GM12878 (cell line): ENCODE data around the gene CAMK2D. TPM values are rescaled to one million over a fixed set of nuclear protein-coding genes. Genes with fewer than 3 reads are reported as not detected.

Experiments used
- ATAC-seq: fragments of 200-7000 bp; cut with Tn5 transposase; 3 replicates; pipeline ENCODE4 v1.9.1; 2020; ENCODE audit warnings: mild to moderate bottlenecking, moderate library complexity
- BruUV-seq: library from RNA; stranded (reverse); fragments of 400-500 nt; replicated peaks from 2 replicates; lab custom pipeline; 2021; lab: Mats Ljungman, UMichigan
- CTCF ChIA-PET: fragments of 300-600 bp; sonication (Branson Sonifier 250); formaldehyde crosslinking; extraction: SDS; loops from one replicate; lab custom pipeline; 2021; ENCODE audit warnings: inconsistent platforms; lab: Yijun Ruan, JAX
- POLR2A ChIA-PET: fragments of 350-600 bp; formaldehyde crosslinking; extraction: SDS; loops from one replicate; lab custom pipeline; 2021; ENCODE audit warnings: inconsistent platforms; lab: Charles Lee
- RAD21 ChIA-PET: fragments of 300-600 bp; sonication (Branson Sonifier 250); formaldehyde crosslinking; loops from one replicate; lab custom pipeline; 2023; ENCODE audit warnings: antibody characterized with exemption; ENCODE audit not compliant: unreplicated experiment; lab: Charles Lee
- SMC1A ChIA-PET: fragments of 300-600 bp; sonication (Branson Sonifier 250); formaldehyde crosslinking; loops from one replicate; lab custom pipeline; 2023; ENCODE audit not compliant: unreplicated experiment, uncharacterized antibody; lab: Charles Lee
- DNase-seq: peaks from one replicate; pipeline ENCODE4 v3.0.0-alpha.2; 2011; ENCODE audit warnings: low read depth, low spot score
- FAIRE-seq: peaks from 3 replicates; lab custom pipeline; 2011; peaks lifted over from hg19 to GRCh38; lab: Jason Lieb, UNC
- H2AFZ ChIP-seq: 2 replicates; pipeline ENCODE4 v1.6.0; 2011; ENCODE audit warnings: low read depth, low read length, control low read depth; ENCODE audit not compliant: control insufficient read depth
- H3K27ac ChIP-seq: 2 replicates; pipeline ENCODE4 v1.5.1; 2011; ENCODE audit warnings: control low read depth; ENCODE audit not compliant: control insufficient read depth, insufficient read depth
- H3K27me3 ChIP-seq, 2 experiments: replicated peaks in 1 of 2; 2 replicates each; pipeline versions ENCODE4 v1.6.0 to v1.6.1; 2011; ENCODE audit warnings: low read length in 1 of 2; ENCODE audit not compliant: control insufficient read depth in 2 of 2, insufficient read depth in 2 of 2
- H3K36me3 ChIP-seq, 2 experiments: 2 replicates each; pipeline ENCODE4 v1.5.1; 2011; ENCODE audit warnings: low read length in 1 of 2; ENCODE audit not compliant: control insufficient read depth in 2 of 2, insufficient read depth in 2 of 2
- H3K4me1 ChIP-seq: 2 replicates; pipeline ENCODE4 v1.6.1; 2011; ENCODE audit warnings: mild to moderate bottlenecking, low read length, moderate library complexity, mixed read lengths; ENCODE audit not compliant: control insufficient read depth, insufficient read depth
- H3K4me2 ChIP-seq: 2 replicates; pipeline ENCODE4 v1.6.0; 2011; ENCODE audit warnings: control low read depth; ENCODE audit not compliant: control insufficient read depth, insufficient read depth
- H3K4me3 ChIP-seq: fragments of 200-600 bp; sonication (generic); 2 replicates; pipeline ENCODE4 v1.5.1; 2016
- H3K79me2 ChIP-seq: 2 replicates; pipeline ENCODE4 v1.6.0; 2011; ENCODE audit warnings: low read length; ENCODE audit not compliant: control insufficient read depth, insufficient read depth
- H3K9ac ChIP-seq: 2 replicates; pipeline ENCODE4 v1.8.0; 2011; ENCODE audit warnings: low read length, control low read depth, mixed read lengths; ENCODE audit not compliant: control insufficient read depth, insufficient read depth
- H3K9me3 ChIP-seq: replicated peaks from 3 replicates; pipeline ENCODE4 v1.5.1; 2011; ENCODE audit warnings: mild to moderate bottlenecking, low read length; ENCODE audit not compliant: control insufficient read depth, insufficient read depth
- H4K20me1 ChIP-seq: 2 replicates; pipeline ENCODE4 v1.6.0; 2011; ENCODE audit not compliant: control insufficient read depth, insufficient read depth
- CBFB ChIP-seq: IDR thresholded peaks from 2 replicates; pipeline ENCODE4 v1.6.1; 2016; ENCODE audit warnings: antibody characterized with exemption, low read depth
- FOS ChIP-seq: IDR thresholded peaks from 3 replicates; pipeline ENCODE4 v1.6.1; 2011; ENCODE audit warnings: borderline replicate concordance; ENCODE audit not compliant: insufficient read length; ENCODE audit errors: extremely low read depth
- HDAC2 ChIP-seq: fragments of 200-600 bp; sonication (generic); IDR thresholded peaks from 2 replicates; pipeline ENCODE4 v1.6.1; 2017
- IRF3 ChIP-seq: fragments of 450-650 bp; IDR thresholded peaks from 2 replicates; pipeline ENCODE4 v1.6.1; 2014; ENCODE audit warnings: mild to moderate bottlenecking
- IRF4 ChIP-seq: IDR thresholded peaks from 2 replicates; pipeline ENCODE4 v1.6.1; 2011; ENCODE audit warnings: low read depth, low read length
- MXI1 ChIP-seq: fragments of 150-350 bp; IDR thresholded peaks from 2 replicates; pipeline ENCODE4 v1.6.1; 2011; ENCODE audit warnings: low read depth, mild to moderate bottlenecking, inconsistent platforms, low read length, improper control_type of control experiment
- RELA ChIP-seq: fragments of 450-650 bp; IDR thresholded peaks from 2 replicates; pipeline ENCODE4 v1.8.0; 2014; ENCODE audit warnings: borderline replicate concordance; ENCODE audit not compliant: partially characterized antibody
- SMC3 ChIP-seq: IDR thresholded peaks from 2 replicates; pipeline ENCODE4 v1.6.1; 2011; ENCODE audit warnings: low read length, improper control_type of control experiment, borderline replicate concordance
- ZNF24 ChIP-seq: fragments of 450-650 bp; IDR thresholded peaks from 2 replicates; pipeline ENCODE4 v1.6.1; 2017; ENCODE audit warnings: antibody characterized with exemption, mild to moderate bottlenecking
- WGBS: methylation state at CpG from one replicate; pipeline ENCODE4 v1.1.6; 2016; ENCODE audit warnings: low lambda C conversion rate; ENCODE audit not compliant: insufficient replicate concordance, insufficient coverage; ENCODE audit errors: missing lambda C conversion rate; 5-methylcytosine and 5-hydroxymethylcytosine counted together
- in situ Hi-C: fragments of 300-500 bp; cut with MboI; formaldehyde crosslinking; loops from 9 replicates; pipeline ENCODE4 v1.14.3; 2018; ENCODE audit warnings: mixed read lengths
- intact Hi-C: fragments of 100-400 bp; cut with micrococcal nuclease; formaldehyde crosslinking; loops from one replicate; pipeline ENCODE4 v1.14.2; 2022; ENCODE audit not compliant: unreplicated experiment
- polyA plus RNA-seq, 11 experiments: library from polyadenylated mRNA; depleted of rRNA in 4 of 11; unstranded in 6 of 11; stranded (reverse) in 5 of 11; fragments of >200 nt; fragmentation: Nextera tagmentation in 4 of 11; fragmentation: Illumina TruSeq in 1 of 11; extraction: Ambion mirVana in 4 of 11; extraction: Trizol in 1 of 11; gene quantifications; 1 replicate in 1 of 11; 2 replicates in 10 of 11; pipeline versions ENCODE4 v1.2.1 to v1.2.3, GENCODE V29; 2011 to 2016; ENCODE audit warnings: inconsistent platforms in 2 of 11, missing spikeins in 2 of 11, low read depth in 1 of 11
- total RNA-seq, 4 experiments: library from RNA; depleted of rRNA in 3 of 4; stranded (reverse); fragments of >200 nt in 3 of 4; fragmentation: Illumina TruSeq in 1 of 4; extraction: Trizol in 1 of 4; gene quantifications; 2 replicates each; pipeline versions ENCODE4 v1.2.1 to v1.2.3, GENCODE V29; 2013 to 2021
- TF ChIP-seq, protein P1 (sequence below): IDR thresholded peaks from 2 replicates; pipeline ENCODE4 v1.6.1; 2012; ENCODE audit warnings: low read depth, low read length, improper control_type of control experiment
- TF ChIP-seq, protein P2 (sequence below): fragments of 450-650 bp; formaldehyde crosslinking; IDR thresholded peaks from 2 replicates; pipeline ENCODE4 v1.5.0; 2022; ENCODE audit warnings: mild to moderate bottlenecking, missing genetic modification characterization
- TF ChIP-seq, protein P3 (sequence below): IDR thresholded peaks from 2 replicates; pipeline ENCODE4 v1.6.1; 2012; ENCODE audit warnings: low read length, inconsistent platforms
- TF ChIP-seq, protein P4 (sequence below): fragments of 450-650 bp; IDR thresholded peaks from 2 replicates; pipeline ENCODE4 v1.6.1; 2018; ENCODE audit warnings: mild to moderate bottlenecking, low read depth, moderate library complexity; ENCODE audit not compliant: partially characterized antibody

CAMK2D gene
- total and polyA plus RNA-seq, 10 of the 15 experiments (the other 5 are each of a cell fraction or from before 2014, with no cell fraction given), result 6.9 to 88.5 (median 12.9) TPM

GRCh38 chr4:113547487-113548042 lies 214.0 kb downstream of the CAMK2D start:
- no TSS peak for BruUV-seq
- no peaks in the 10 kb centered on the region for H3K79me2 ChIP-seq
- intact Hi-C loops (loop anchor here (1.0 to 5.0 kb wide), 11 partner anchors 17 to 405 kb away; no protein-coding TSS in a partner anchor), in situ Hi-C loops (no loop called here)
- peak overlapping the region; percentile 37 for H2AFZ ChIP-seq
- H3K27ac ChIP-seq, result peak overlapping the region; percentile 18; the same call in 1 of the 2 replicates
- SMC1A ChIA-PET, result interaction anchor here (0.5 to 12.0 kb wide), 44 partner anchors 8 to 837 kb away, joined by 3 to 168 read pairs (median 5); no protein-coding TSS in a partner anchor
- WGBS, result 2% methylated on average over 5 of the region's 5 CpGs
- peaks cover 2 to 6% of the 10 kb centered on the region in 2 experiments; a peak in 3 of 4 replicates for H3K36me3 ChIP-seq
- CTCF ChIA-PET, result interaction anchor here (0.7 to 7.4 kb wide), 45 partner anchors 8 to 524 kb away, joined by 3 to 85 read pairs (median 5); no protein-coding TSS in a partner anchor
- no peak overlapping the region for H3K4me3 ChIP-seq
- H3K4me2 ChIP-seq, result no peak overlapping the region
- H3K9ac ChIP-seq, result no peak overlapping the region
- H3K27me3 ChIP-seq, result no peaks in the 10 kb centered on the region
- FAIRE-seq, result peak; percentile 98
- peak; percentile 97 for DNase-seq
- ATAC-seq, result peak; percentile 98
- POLR2A ChIA-PET, result interaction anchor here (0.6 to 2.8 kb wide), 6 partner anchors 16 to 351 kb away, joined by 3 to 21 read pairs (median 3); no protein-coding TSS in a partner anchor
- peaks cover 9% of the 10 kb centered on the region for H3K4me1 ChIP-seq
- RAD21 ChIA-PET, result interaction anchor here (0.5 to 6.3 kb wide), 36 partner anchors 10 to 524 kb away, joined by 3 to 95 read pairs (median 4); no protein-coding TSS in a partner anchor
- H4K20me1 ChIP-seq, result no peaks in the 10 kb centered on the region
- no peaks in the 10 kb centered on the region for H3K9me3 ChIP-seq
- TF ChIP-seq IRF3, result no peak
- TF ChIP-seq, protein P1, sequence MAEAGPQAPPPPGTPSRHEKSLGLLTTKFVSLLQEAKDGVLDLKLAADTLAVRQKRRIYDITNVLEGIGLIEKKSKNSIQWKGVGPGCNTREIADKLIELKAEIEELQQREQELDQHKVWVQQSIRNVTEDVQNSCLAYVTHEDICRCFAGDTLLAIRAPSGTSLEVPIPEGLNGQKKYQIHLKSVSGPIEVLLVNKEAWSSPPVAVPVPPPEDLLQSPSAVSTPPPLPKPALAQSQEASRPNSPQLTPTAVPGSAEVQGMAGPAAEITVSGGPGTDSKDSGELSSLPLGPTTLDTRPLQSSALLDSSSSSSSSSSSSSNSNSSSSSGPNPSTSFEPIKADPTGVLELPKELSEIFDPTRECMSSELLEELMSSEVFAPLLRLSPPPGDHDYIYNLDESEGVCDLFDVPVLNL, result no peak
- peak; percentile 98 for TF ChIP-seq IRF4
- TF ChIP-seq, protein P2, sequence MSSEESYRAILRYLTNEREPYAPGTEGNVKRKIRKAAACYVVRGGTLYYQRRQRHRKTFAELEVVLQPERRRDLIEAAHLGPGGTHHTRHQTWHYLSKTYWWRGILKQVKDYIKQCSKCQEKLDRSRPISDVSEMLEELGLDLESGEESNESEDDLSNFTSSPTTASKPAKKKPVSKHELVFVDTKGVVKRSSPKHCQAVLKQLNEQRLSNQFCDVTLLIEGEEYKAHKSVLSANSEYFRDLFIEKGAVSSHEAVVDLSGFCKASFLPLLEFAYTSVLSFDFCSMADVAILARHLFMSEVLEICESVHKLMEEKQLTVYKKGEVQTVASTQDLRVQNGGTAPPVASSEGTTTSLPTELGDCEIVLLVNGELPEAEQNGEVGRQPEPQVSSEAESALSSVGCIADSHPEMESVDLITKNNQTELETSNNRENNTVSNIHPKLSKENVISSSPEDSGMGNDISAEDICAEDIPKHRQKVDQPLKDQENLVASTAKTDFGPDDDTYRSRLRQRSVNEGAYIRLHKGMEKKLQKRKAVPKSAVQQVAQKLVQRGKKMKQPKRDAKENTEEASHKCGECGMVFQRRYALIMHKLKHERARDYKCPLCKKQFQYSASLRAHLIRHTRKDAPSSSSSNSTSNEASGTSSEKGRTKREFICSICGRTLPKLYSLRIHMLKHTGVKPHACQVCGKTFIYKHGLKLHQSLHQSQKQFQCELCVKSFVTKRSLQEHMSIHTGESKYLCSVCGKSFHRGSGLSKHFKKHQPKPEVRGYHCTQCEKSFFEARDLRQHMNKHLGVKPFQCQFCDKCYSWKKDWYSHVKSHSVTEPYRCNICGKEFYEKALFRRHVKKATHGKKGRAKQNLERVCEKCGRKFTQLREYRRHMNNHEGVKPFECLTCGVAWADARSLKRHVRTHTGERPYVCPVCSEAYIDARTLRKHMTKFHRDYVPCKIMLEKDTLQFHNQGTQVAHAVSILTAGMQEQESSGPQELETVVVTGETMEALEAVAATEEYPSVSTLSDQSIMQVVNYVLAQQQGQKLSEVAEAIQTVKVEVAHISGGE, result no peak
- no peak for TF ChIP-seq MXI1
- TF ChIP-seq CBFB, result peak; percentile 99
- no peak for TF ChIP-seq FOS
- peak; percentile 56 for TF ChIP-seq RELA
- peak; percentile 72 for TF ChIP-seq ZNF24
- no peak for TF ChIP-seq HDAC2
- TF ChIP-seq, protein P3, sequence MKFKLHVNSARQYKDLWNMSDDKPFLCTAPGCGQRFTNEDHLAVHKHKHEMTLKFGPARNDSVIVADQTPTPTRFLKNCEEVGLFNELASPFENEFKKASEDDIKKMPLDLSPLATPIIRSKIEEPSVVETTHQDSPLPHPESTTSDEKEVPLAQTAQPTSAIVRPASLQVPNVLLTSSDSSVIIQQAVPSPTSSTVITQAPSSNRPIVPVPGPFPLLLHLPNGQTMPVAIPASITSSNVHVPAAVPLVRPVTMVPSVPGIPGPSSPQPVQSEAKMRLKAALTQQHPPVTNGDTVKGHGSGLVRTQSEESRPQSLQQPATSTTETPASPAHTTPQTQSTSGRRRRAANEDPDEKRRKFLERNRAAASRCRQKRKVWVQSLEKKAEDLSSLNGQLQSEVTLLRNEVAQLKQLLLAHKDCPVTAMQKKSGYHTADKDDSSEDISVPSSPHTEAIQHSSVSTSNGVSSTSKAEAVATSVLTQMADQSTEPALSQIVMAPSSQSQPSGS, result peak; percentile 97
- TF ChIP-seq, protein P4, sequence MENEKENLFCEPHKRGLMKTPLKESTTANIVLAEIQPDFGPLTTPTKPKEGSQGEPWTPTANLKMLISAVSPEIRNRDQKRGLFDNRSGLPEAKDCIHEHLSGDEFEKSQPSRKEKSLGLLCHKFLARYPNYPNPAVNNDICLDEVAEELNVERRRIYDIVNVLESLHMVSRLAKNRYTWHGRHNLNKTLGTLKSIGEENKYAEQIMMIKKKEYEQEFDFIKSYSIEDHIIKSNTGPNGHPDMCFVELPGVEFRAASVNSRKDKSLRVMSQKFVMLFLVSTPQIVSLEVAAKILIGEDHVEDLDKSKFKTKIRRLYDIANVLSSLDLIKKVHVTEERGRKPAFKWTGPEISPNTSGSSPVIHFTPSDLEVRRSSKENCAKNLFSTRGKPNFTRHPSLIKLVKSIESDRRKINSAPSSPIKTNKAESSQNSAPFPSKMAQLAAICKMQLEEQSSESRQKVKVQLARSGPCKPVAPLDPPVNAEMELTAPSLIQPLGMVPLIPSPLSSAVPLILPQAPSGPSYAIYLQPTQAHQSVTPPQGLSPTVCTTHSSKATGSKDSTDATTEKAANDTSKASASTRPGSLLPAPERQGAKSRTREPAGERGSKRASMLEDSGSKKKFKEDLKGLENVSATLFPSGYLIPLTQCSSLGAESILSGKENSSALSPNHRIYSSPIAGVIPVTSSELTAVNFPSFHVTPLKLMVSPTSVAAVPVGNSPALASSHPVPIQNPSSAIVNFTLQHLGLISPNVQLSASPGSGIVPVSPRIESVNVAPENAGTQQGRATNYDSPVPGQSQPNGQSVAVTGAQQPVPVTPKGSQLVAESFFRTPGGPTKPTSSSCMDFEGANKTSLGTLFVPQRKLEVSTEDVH, result no peak
- TF ChIP-seq SMC3, result peak; percentile 99
